Forelimb muscle (tissue), 1 donor: ENCODE data around the gene ARL5A. TPM values are rescaled to one million over a fixed set of nuclear protein-coding genes. Genes with fewer than 3 reads are reported as not detected.
"Not testable (repeated sequence)": the region's sequence is repeated elsewhere in the genome, so short reads cannot be mapped to it uniquely, and the experiment has no call there.

Experiments
- DNase-seq: peaks from one replicate; pipeline ENCODE4 v3.0.0-alpha.2; 2013; ENCODE audit warnings: low read depth
- polyA plus RNA-seq: library from polyadenylated mRNA; unstranded; fragments of 120-200 nt; gene quantifications from one replicate; pipeline ENCODE4 v1.2.1, GENCODE V29; 2013; ENCODE audit not compliant: insufficient read length

The ARL5A gene
- polyA plus RNA-seq, 1 donor, result 21.7 TPM

GRCh38 chr2:151795646-151796240, 32.5 kb downstream of the ARL5A start:
- no peak for DNase-seq

GRCh38 chr2:151794422-151794821, 33.8 kb downstream of the ARL5A start:
- DNase-seq, result not testable (repeated sequence)

DNA sequence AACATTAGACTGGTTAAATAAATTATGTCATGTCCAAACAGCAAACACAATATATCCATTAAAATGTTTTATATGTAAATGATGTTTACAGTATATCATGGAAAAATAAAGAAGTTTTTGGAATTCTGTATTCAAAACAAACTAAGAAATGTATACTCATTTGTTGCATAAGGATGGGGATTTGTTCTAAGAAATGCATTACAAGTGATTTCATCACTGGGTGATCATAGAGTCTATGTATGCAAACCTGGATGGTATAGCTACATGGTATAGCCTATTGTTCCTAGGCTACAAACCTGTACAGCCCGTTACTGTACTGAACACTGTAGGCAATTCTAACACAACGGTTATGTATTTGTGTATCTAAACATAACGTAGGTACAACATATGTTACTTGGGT, 35.1 kb downstream of the ARL5A start:
- no peak for DNase-seq

DNA sequence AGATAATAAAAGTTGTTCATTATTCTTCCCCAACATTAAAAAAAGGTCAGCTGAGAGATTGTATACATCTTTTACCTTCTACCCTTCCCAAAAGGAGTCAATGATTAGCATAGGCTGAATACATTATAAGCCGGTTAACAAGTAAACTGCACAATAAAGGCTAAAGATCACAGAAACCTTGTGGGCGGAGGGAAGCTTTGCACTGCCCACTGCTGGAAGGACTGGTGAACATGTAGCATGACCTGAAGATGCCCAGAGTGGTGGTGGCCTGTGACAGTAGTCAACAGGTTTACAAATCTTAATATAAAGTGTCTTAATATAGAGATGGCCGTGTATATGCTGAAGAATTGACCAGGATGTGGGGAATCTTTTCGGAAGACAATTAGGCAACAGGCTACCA, 35.6 kb downstream of the ARL5A start:
- DNase-seq, result no peak

DNA sequence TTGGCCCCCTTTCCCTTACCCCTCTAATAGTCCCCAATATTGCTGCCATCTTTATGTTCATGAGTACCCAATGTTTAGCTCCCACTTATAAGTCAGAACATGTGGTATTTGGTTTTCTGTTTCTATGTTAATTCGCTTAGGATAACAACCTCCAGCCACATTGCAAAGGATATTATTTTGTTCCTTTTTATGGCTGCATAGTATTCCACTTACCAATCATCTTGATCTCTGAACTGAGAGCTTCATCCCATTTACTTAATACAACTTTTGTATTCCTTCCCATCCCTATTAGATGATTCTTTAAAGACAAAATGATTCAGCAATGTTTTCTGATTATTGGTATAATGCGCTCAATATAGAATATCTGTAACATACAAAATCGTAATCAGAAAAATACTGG, 36.7 kb downstream of the ARL5A start:
- DNase-seq, result no peak

- DNase-seq, result no peak
Observed at GRCh38 chr2:151790689-151791088, 37.5 kb downstream of the ARL5A start.

- DNase-seq, result no peak
Observed at GRCh38 chr2:151789055-151789834, 39.0 kb downstream of the ARL5A start.

DNA sequence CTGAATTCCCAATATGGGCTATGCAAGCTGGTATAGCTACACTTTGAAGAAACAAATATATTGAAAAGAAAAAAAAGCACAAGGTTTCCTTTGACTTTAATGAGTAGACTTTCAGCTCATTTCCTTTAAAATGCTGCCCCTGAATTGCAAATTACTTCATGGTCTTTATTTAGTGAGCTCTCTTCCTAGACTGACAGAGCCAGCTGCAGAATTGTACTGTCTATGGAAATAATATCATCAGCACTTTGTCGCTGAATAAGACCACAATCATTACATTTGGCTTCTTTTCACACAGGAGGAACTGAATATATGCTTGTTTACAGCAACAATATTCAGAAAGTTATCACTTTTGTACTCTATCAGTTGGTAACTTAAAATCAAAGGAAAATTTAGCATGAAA, 41.7 kb downstream of the ARL5A start:
- DNase-seq, result no peak

DNA sequence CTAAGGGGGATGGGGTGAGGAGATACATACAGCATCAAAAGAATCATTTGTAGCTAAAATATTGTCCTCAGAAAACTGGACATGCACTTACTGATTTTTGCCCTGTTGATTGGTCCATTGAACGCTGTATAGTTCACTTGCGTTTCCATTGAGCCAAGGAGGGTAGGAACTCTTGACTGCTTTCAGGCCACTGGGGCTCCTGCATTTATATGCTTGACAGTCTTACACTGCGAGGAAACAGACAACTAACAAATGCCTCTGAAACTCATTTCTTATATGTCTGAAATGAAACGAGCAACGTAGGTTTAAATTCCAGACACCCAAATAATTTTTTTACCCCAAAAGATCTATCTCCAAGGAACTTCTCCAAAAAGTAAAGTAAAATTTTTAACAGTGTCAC, 42.1 kb downstream of the ARL5A start:
- DNase-seq, result no peak

DNA sequence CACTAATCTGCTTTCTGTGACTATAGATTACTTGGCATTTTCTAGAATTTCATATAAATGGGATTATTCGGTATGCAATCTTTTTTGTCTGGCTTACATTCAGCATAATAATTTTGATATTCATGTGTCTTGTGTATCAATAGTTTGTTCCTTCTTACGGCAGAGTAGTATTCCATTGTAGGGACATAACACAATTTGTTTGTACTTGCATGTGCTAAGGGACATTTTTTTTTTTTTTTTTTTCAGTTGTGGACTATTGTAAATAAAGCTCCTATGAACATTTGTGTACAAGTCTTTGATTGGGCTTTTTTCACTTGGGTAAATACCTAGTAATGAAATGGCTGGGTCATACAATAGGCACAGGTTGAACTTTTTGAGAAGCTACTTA, 45.1 kb downstream of the ARL5A start:
- DNase-seq, result no peak

DNA sequence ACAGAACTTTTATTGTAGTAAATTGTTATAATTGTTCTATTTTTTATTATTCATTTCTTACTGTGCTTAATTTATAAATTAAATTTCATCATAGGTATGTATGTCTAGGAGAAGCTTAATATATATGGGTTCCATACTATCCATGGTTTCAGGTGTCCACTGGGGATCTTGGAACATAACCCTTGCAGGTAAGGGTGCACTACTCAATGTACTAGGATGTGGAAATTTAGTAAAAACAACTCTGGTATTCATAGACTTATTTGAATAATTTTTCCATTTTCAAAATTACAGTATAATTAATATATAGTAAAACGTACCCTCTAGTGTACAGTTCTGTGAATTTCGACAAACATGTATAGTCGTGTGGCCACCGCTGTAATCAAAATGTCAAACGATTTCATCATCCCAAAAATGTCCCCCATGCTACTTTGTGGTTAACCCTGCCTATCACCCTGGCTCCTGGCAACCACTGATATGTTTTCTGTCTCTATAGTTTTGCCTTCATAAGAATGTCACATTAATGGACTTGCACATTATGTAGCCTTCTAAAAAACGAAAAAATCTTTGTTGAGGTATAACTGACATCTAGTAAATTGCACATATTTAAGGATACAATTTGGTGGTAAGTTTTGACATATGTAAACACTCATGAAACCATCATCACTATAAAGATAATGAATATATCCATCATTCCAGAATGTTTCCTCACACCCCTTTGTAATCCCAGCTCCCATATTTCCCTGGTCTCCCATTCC, 45.7 kb downstream of the ARL5A start:
- no peak for DNase-seq

- no peak for DNase-seq
Observed at GRCh38 chr2:151781642-151782041, 46.6 kb downstream of the ARL5A start.

DNA sequence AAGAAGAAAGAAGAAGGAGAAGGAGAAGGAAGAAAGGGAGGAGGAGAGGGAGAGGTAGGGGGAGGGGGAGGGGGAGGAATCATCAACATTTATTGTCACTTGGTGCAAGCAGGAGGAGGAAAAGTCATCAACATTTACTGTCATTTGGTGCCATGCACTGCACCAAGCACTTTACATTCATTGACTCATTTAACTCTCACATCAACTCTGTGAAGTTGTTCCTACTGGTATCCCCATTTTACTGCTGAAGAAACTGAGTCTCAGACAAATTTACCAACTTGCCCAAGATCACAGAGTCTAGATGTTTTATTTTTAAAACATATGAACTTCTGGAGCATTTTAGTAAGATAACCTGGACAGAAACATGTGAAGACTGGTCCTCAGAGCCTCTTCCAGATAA, 47.3 kb downstream of the ARL5A start:
- no peak for DNase-seq

GRCh38 chr2:151777935-151778334, 50.3 kb downstream of the ARL5A start:
- DNase-seq, result no peak

DNA sequence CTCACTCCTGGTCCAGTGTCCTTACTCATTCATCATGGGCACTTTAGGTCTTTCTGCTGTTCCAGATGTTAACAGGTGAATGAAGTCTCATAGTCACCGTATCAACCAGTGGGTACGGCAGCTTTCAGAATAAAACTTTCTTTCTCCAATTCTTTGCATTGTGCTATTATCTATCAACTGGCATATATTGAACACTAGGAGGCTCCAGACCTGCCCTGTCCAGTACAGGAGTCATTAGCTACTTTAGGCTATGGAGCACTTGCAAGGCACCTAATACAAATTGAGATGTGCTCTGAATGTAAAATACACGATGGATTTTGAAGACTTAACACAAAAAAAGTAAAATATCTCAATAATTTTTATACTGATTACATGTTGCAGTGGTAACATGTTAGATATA, 50.7 kb downstream of the ARL5A start:
- no peak for DNase-seq

DNA sequence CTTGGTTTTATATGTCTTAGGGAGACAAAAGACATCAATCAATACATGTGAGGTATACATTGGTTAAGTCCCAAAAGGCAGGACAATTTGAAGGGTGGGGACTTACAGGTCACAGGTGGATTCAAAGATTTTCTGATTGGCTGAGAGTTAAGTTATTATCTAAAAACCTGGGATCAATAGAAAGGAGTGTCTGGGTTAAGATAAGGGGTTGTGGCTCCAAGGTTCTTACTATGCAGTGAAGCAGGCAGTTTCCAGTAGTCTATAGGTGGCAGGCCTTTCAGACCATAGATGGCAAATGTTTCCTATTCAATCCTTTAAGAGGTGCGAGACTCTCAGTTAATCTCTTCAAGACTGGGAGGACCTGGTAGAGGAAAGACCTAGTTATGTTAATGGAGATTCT, 51.9 kb downstream of the ARL5A start:
- no peak for DNase-seq

DNA sequence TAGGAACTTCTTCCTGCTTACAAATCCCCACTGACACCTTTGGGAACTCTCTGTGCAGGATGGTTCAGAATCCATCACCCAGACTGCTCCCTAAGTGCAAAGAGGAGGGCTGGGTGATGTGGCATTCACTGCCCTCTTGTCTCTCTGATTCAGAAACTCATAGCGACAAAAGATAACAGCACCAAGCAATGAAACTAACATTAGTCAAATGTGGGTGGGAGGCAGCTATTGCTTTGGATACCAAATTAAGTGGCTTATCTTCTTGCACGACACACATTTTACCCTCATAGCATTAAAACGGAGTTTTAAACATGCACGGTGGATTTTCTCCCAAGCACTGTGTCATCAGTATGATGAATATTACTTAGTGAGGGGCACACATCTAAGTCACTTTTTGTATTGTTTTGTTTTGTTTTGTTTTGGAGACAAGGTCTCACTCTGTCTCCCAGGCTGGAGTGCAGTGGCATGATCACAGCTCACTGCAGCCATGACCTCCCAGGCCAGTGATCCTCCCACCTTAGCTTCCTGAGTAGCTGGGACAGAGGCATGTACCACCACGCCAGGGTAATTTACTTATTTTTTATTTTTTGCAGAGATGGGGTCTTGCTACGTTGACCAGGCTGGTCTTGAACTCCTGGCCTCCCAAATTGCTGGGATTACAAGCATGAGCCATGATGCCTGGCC, 53.0 kb downstream of the ARL5A start:
- DNase-seq, result no peak

GRCh38 chr2:151774506-151774905, 53.7 kb downstream of the ARL5A start:
- DNase-seq, result no peak

- peak; percentile 8 for DNase-seq
Observed at GRCh38 chr2:151771599-151772358, 56.4 kb downstream of the ARL5A start.

GRCh38 chr2:151770995-151771394, 57.2 kb downstream of the ARL5A start:
- no peak for DNase-seq

- DNase-seq, result no peak
Observed at GRCh38 chr2:151769606-151770005, 58.6 kb downstream of the ARL5A start.

- DNase-seq, result no peak
Observed at GRCh38 chr2:151767536-151767935, 60.7 kb downstream of the ARL5A start.
